OCI-LY7 (cell line): ENCODE data around the gene HDAC4. TPM values are rescaled to one million over a fixed set of nuclear protein-coding genes. Genes with fewer than 3 reads are reported as not detected.

Source experiments
- BruUV-seq: library from RNA; stranded (reverse); fragments of 400-500 nt; replicated peaks from 2 replicates; lab custom pipeline; 2021; lab: Mats Ljungman, UMichigan
- CTCF ChIA-PET: fragments of 300-600 bp; sonication (Branson Sonifier 250); formaldehyde crosslinking; loops from one replicate; lab custom pipeline; 2022; ENCODE audit warnings: antibody characterized with exemption; ENCODE audit not compliant: unreplicated experiment; lab: Charles Lee
- POLR2A ChIA-PET: fragments of 300-600 bp; sonication (Branson Sonifier 250); formaldehyde crosslinking; loops from one replicate; lab custom pipeline; 2022; ENCODE audit warnings: antibody characterized with exemption; lab: Charles Lee
- DNase-seq: peaks from one replicate; pipeline ENCODE4 v3.0.0-alpha.2; 2015; ENCODE audit warnings: low spot score
- H2AFZ ChIP-seq: fragments of 200-600 bp; sonication (generic), shearing (Covaris generic); 2 replicates; pipeline ENCODE4 v1.6.1; 2014; ENCODE audit warnings: mild to moderate bottlenecking, antibody characterized with exemption, low read length, moderate library complexity
- H3K27ac ChIP-seq: fragments of 200-600 bp; sonication (generic); 2 replicates; pipeline ENCODE4 v1.5.1; 2014; ENCODE audit warnings: mixed run types, low read depth, mild to moderate bottlenecking, moderate library complexity, low read length, inconsistent platforms; ENCODE audit not compliant: poor library complexity, severe bottlenecking
- H3K36me3 ChIP-seq: fragments of 200-600 bp; sonication (generic); 2 replicates; pipeline ENCODE4 v1.6.1; 2014; ENCODE audit warnings: mild to moderate bottlenecking, antibody characterized with exemption, low read length, moderate library complexity, mixed read lengths; ENCODE audit not compliant: insufficient read depth
- H3K4me1 ChIP-seq: fragments of 200-600 bp; sonication (generic); 2 replicates; pipeline ENCODE4 v1.5.1; 2014; ENCODE audit warnings: mild to moderate bottlenecking, low read length; ENCODE audit not compliant: insufficient read depth, poor library complexity, severe bottlenecking
- H3K4me2 ChIP-seq: fragments of 200-600 bp; sonication (generic); 2 replicates; pipeline ENCODE4 v1.6.1; 2014; ENCODE audit warnings: mild to moderate bottlenecking, low read length
- H3K4me3 ChIP-seq: fragments of 200-600 bp; sonication (generic); 2 replicates; pipeline ENCODE4 v1.5.1; 2014; ENCODE audit warnings: mild to moderate bottlenecking, low read depth, low read length; ENCODE audit not compliant: poor library complexity, severe bottlenecking
- H3K79me2 ChIP-seq: fragments of 200-600 bp; sonication (generic); 2 replicates; pipeline ENCODE4 v1.6.1; 2016; ENCODE audit warnings: low read depth, mild to moderate bottlenecking, low read length, moderate library complexity, mixed read lengths; ENCODE audit not compliant: insufficient read depth
- H3K9me2 ChIP-seq: fragments of 200-600 bp; sonication (generic); 2 replicates; pipeline ENCODE4 v1.6.1; 2016; ENCODE audit warnings: mild to moderate bottlenecking, low read length, mixed read lengths; ENCODE audit not compliant: insufficient read depth
- H3K9me3 ChIP-seq: fragments of 200-600 bp; sonication (generic); 2 replicates; pipeline ENCODE4 v1.6.1; 2014; ENCODE audit warnings: mild to moderate bottlenecking, mixed run types, low read length, mixed read lengths
- H4K20me1 ChIP-seq: fragments of 200-600 bp; sonication (generic); 2 replicates; pipeline ENCODE4 v1.6.1; 2014; ENCODE audit warnings: mild to moderate bottlenecking, antibody characterized with exemption, low read length, moderate library complexity, mixed read lengths; ENCODE audit not compliant: insufficient read depth
- EZH2phosphoT487 ChIP-seq: fragments of 200-600 bp; sonication (generic); IDR thresholded peaks from 2 replicates; pipeline ENCODE4 v1.6.1; 2018; ENCODE audit warnings: low read depth, borderline replicate concordance, mild to moderate bottlenecking, mixed run types, antibody characterized with exemption, low read length, moderate library complexity, mixed read lengths
- intact Hi-C: fragments of 100-400 bp; cut with micrococcal nuclease; formaldehyde crosslinking; loops from one replicate; pipeline ENCODE4 v1.10.0; 2022; ENCODE audit not compliant: unreplicated experiment
- total RNA-seq, 2 experiments: library from RNA; depleted of rRNA in 1 of 2; stranded (reverse); fragments of >200 nt in 1 of 2; shearing (Covaris generic) in 1 of 2; gene quantifications; 2 replicates each; pipeline ENCODE4 v1.2.3, GENCODE V29; 2014 to 2022
- TF ChIP-seq, protein P1 (sequence below): fragments of 200-600 bp; sonication (generic); conservative IDR thresholded peaks from 2 replicates; pipeline ENCODE4 v1.5.1; 2014; ENCODE audit warnings: mild to moderate bottlenecking, antibody characterized with exemption, low read length, moderate library complexity, mixed read lengths

Gene HDAC4
- total RNA-seq, 2 experiments from 2014 or later: 10.2 to 20.6 TPM

DNA sequence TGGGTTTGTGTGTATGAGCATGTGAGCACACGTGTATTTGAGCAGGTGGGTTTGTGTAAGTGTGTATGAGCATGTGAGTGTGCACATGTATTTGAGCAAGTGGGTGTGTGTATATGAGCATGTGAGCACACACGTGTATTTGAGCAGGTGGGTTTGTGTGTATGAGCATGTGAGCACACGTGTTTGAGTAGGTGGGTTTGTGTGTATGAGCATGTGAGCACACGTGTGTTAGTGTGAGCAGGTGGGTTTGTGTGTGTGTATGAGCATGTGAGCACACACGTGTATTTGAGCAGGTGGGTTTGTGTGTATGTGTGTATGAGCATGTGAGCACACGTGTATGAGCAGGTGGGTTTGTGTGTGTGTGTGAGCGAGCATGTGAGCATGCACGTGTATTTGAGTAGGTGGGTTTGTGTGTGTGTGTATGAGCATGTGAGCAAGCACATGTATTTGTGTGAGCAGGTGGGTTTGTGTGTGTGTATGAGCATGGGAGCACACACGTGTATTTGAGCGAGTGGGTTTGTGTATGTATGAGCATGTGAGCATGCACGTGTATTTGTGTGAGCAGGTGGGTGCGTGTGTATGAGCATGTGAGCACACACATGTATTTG lies 383.2 kb downstream of the HDAC4 start:
- Histone ChIP-seq H2AFZ (no peak overlapping the region), H4K20me1 (no peaks in the 10 kb centered on the region), H3K36me3 (no peaks in the 10 kb centered on the region), H3K79me2 (no peaks in the 10 kb centered on the region), H3K4me2 (no peak overlapping the region), H3K9me3 (no peaks in the 10 kb centered on the region), H3K9me2 (no peaks in the 10 kb centered on the region), H3K4me1 (no peaks in the 10 kb centered on the region), H3K27ac (no peak overlapping the region), H3K4me3 (no peak overlapping the region)
- intact Hi-C loops: no loop called here
- CTCF ChIA-PET: no interaction called here
- POLR2A ChIA-PET: no interaction called here
- TF ChIP-seq, protein P1, sequence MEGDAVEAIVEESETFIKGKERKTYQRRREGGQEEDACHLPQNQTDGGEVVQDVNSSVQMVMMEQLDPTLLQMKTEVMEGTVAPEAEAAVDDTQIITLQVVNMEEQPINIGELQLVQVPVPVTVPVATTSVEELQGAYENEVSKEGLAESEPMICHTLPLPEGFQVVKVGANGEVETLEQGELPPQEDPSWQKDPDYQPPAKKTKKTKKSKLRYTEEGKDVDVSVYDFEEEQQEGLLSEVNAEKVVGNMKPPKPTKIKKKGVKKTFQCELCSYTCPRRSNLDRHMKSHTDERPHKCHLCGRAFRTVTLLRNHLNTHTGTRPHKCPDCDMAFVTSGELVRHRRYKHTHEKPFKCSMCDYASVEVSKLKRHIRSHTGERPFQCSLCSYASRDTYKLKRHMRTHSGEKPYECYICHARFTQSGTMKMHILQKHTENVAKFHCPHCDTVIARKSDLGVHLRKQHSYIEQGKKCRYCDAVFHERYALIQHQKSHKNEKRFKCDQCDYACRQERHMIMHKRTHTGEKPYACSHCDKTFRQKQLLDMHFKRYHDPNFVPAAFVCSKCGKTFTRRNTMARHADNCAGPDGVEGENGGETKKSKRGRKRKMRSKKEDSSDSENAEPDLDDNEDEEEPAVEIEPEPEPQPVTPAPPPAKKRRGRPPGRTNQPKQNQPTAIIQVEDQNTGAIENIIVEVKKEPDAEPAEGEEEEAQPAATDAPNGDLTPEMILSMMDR: no peak
- no peak for TF ChIP-seq EZH2phosphoT487
- DNase-seq: no peak
- no TSS peak for BruUV-seq

DNA sequence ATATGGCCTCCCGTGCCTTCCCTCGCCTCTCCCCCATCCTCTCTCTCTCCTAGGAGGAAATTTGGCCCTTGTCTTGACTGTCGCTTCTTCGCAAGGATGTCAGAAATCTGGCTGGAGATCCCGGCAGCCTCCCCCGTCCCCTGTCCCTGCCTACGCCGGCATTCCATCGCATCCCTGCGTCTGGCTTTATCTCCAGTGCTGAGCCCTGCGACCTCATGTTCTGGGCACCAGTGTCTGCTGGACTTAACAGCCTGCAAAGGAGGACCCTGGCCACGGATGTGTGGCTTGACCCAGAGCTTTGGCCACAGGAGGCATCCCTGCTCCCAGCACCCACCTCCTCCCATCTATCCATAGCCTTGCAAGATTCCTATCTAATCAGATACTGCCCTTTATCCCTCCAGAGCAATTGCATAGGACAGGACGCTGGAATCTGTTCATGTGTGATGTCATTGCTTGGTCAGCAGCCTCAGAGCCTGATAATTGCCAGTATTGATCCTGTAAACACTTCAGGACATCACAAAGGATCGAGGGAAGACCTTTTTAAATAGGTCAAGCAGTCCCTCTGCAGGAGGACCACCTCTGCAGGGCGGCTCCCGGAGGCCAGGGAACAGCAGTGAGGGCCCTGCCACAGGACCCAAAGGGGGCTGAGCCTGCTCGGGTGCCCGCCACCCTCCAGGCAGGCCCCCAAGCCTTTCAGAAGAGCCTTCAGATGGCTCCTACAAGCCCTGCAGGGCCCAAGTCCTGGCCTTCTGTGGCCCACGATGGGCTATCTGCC lies 384.7 kb downstream of the HDAC4 start:
- Histone ChIP-seq H3K4me3 (no peak overlapping the region), H3K79me2 (no peaks in the 10 kb centered on the region), H3K9me2 (no peaks in the 10 kb centered on the region), H3K36me3 (no peaks in the 10 kb centered on the region), H3K9me3 (no peaks in the 10 kb centered on the region), H3K4me2 (no peak overlapping the region), H3K4me1 (no peaks in the 10 kb centered on the region), H4K20me1 (no peaks in the 10 kb centered on the region), H2AFZ (no peak overlapping the region), H3K27ac (no peak overlapping the region)
- no TSS peak for BruUV-seq
- ChIA-PET POLR2A (no interaction called here), CTCF (no interaction called here)
- intact Hi-C loops: no loop called here
- no peak for DNase-seq
- TF ChIP-seq, protein P1: no peak
- TF ChIP-seq EZH2phosphoT487: no peak
